NCI-H510A treated with DMSO at 0.1 percent for 48 hours (cell line): ENCODE measurements around the gene PPIE.

Source experiments
- DNase-seq: peaks from one replicate; lab custom pipeline; 2025; lab: John Stamatoyannopoulos, UW

Gene PPIE

DNA sequence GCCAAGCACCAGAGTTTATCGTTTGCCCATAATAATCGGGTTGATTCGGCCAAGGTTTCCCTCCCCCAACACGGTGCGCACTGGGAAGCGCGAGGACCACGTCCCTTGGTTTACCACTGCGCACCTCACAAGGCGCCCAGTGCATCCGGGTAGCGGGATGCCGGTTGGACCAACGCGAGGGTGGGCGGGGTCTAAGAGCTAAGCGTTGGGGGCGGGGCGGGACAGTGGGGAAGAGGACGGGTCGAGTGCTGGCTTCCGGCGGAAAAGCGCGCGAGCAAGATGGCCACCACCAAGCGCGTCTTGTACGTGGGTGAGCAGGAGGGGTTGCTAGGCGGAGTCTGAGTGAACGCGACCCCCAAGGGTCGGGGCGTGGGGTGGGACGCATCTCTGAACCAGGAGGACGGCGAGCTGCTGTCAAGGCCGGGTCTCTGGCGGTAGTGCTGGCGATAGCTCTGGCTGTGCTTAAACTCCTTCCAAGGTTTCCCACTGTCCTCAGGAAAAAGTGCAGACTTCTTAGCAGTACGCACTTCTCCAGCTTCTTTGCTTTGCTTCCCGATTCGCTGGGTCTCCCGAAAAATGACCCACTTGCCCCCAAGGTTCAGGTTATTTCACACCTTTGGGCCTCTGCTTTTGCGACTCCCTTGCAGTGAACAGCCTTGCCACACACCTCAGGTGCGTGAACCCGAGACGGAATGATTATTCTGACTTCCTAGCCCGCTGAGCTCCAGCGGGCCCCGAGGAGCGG lies at the start of gene PPIE:
PPIE (plus strand) TSS at position 261 of the 745 bp plus-strand sequence; CDS start at position 280, 19 bp downstream.
- peak; percentile 100 for DNase-seq

DNA sequence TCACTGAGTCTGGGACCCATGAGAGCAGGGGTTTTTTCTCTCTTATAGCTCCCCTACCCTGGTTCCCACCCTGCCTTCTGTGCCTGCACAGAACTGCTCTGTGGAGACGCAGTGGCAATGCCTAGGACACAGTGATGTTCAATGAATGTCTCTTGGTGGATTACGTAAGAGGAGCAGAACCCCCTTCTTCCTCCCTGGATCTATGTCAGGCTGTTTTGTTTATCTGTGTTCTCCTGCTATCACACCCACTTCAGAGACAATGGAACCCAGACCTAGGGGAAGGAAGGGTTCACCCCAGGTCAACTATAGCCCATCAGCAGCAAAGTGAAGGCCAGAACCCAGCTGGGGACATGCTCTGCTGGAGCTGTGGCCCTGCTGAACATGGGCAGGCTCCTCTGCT lies 49.5 kb upstream of the PPIE start:
- no peak for DNase-seq

DNA sequence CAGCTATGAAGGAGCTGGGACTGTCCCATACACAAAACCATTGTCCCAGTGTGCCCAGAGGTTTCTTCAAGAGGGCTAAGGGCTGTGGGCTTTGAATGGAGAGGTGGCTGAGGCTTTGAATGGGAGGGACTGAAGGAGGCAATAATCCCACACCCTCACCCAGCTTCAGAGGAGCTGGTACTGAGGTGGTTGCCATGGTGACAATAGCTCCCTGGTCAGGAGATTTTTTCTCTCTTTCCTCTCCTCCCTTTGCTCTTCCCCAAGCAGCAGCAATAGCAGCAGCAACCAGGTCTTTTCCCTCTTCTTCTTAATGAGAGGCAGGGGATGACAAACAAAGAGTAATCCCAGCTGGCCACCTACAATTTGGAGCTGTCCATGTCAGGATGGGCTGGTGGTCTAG lies 49.0 kb upstream of the PPIE start:
- DNase-seq: peak; percentile 100

DNA sequence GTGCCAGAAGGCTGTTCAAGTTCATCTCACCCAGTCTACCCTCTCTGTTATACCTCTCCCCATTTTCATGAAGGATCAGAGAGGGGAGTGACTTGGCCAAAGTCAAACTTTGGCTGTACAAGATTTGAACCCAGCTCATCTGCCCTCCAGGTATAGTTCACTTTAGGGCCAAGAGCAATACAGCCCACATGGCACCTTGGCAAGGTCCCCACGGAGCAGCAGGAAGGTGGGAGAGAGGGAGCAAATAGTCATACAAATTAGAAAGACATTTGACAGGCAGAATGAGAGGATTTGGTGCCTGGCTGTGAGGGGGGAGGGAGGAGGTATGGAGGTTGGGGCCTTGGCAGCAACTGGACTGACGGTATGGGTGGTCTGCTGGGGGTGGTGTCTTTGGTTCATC lies 48.5 kb upstream of the PPIE start:
- no peak for DNase-seq

DNA sequence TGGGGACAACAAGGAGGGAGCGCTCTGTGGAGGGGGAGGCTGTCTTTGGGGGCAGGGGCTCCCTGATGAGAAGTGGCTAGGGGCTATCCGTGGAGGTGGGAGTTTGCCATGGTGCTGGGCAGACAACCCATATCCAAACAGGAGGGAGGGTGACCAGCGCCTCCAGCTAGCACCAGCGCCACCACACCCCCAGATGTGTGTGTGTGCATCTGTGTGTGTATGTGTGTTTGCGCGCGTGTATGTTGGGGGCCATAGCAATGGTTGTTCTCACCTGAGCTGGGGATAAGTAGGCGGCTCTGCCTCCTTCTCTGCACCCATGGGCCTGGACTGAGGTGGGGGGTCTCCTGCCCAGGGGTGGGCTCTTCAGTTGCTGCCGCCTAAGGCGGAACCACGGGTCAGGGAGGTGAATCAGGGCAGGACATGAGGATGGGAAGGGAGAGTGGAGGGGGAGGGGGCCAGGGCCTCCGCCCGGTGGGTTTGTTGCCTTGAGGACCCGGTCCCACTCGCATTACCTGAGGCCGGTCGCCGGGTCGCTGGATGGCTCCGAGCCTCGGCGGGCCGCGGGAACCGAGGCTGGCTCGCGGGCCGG lies 47.8 kb upstream of the PPIE start:
- no peak for DNase-seq

DNA sequence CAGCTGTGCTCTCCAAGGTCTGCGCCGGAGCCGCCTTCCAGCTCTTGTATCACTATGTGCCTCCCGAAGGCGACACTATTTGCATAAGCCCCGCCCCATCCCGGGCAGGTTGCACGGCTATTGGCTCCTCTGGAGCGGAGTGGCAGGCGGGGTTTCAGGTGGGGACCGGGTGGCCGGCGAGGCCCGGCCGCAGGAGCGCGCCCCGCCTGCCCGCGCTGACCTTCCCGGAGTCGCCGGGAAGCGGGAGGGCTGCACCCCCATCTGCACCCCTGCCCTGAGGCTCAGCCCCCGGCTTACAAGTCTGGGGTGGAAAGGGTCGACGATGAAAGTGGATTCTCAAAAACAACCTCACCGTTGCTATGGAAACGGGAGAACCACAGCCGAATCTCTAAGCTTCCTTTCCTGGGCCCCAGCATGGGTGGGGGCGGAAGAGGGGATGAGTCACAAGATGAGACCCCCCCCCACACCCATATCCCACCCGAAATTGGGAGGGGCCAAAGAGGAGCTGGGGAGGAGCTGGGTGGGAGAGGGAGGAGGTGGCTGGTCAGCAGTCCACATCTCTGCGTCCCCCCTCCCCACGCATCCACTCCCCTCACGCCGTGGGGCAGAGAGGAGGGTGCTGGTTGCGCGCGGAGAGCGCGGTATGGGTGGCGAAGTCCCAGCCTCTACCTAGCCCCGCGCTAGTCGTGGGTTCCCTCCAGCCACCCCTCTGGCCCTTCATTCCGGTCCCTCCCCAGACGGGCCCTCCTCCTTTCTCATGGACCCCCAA lies 47.1 kb upstream of the PPIE start, which contains the start of gene HPCAL4:
HPCAL4 (minus strand) TSS at position 51 of the 769 bp plus-strand sequence. CDS start 6,830 bp downstream, outside the sequence.
- DNase-seq: peak; percentile 100

DNA sequence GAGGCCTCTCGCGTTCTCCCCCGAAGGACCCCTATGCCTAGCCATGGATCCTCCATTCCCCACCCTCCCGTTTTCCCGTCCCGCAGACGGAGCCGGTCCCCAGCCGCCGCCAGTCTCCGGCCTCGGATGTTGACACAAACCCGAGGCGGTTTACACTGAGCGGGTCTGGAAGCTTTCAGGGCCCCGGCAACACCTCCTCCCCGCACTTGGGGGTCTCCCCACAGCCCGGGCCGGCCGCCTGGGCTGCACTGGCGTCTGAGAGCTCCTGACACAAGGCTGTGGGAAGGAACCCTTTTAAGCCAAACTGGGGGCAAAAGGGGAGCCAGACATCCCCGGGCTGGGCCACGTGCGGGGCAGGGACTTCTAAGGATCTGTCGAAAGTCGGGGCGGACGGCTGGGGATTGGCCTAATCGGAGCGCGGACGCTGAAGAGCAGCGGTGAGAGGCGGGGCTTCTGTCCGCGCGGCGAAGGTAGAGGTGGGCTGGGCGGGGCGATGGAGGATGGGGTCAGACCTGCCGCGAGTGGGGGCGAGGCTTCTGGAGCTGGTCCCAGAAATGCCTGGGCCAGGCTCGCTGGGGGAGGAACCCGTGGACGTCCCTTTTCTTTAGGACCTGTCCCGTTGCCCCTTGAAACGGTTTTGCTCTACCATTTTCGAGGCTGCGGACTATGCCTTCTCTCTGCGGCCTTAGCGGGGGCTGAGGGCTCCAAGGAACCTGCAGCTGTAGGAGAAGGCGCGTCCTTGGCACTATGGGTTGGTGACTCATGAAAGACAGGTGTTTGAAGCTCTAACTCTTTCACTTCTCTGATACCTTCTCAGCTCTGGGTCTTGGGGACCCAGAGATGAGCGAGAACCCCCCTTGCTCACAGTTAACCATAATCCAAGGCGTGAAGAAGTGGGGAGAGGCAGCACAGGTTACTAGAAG lies 46.3 kb upstream of the PPIE start:
- peak; percentile 100 for DNase-seq

DNA sequence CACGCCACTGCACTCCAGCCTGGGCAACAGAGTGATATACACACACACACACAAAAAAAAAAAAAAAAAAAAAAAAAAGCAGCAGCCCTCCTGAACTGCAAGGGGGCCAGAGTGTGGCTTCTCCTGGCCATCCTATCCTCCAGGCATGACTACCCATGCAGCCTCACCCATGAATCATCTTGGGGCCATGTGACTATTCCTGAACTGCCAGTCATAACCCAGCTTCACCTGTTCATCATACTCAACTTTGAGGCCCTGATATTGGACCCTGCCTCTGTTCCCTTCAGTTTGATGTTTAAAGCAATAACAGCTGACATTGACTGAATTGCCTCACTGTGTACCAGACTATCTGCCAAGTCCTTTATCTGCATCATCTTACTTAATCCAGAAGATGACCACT lies 44.7 kb upstream of the PPIE start:
- DNase-seq: no peak

DNA sequence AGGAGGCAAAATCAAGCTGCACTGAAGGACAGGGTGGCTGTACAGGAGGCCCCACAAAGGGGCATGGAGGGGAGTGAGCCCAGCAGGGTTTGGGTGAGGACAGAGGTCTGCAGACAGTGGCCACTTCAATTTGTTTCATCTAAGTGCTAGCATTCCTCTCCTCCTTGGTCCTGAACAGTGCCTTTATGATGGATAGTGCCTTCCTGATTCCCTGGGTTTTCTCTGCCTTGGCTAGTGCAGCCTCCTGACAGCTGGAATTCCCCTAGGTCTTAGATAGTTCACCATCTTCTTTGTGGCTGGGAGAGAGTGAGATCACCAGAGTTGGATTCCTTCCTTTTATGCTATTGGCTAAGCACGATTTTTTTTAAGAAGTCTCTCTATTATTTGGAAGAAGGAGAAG lies 43.7 kb upstream of the PPIE start:
- DNase-seq: no peak

DNA sequence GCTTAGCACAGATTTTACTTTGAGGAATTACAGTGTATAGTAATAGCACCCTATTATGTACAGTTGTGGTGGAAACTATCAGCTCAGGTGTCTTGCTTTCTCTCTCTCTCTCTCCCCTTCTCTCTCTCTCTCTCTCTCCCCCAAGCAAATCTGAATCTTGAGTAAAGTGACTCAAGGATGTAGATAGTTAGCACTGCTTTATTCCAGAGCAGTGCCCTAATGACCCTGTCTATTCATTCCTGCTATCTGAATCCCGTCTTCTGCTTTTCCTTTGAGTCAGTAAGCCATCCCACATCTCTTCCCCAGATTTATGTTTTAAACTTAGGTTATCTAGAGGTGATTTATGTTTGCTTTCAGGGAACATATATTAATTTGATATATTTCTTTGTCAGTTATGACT lies 42.2 kb upstream of the PPIE start:
- DNase-seq: no peak

DNA sequence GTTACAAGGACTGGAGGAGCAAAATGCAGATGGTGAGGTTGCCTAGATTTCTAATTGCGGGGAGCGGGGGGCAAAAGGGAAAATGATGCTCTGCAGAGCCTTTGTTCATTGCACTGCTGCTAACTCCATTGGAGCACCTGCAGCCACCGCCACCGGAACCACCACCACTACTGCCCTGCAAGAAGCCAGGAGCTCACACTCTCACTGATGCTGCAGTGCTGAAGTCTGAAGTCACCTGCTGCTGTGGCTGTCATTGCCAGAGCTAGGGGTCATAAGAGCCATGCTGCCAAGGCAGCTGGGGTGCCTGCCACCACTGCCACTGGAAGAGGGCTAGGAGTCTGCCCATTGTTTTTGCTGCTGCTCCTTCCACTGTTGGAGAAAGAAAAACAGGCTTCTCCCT lies 40.1 kb upstream of the PPIE start:
- no peak for DNase-seq

DNA sequence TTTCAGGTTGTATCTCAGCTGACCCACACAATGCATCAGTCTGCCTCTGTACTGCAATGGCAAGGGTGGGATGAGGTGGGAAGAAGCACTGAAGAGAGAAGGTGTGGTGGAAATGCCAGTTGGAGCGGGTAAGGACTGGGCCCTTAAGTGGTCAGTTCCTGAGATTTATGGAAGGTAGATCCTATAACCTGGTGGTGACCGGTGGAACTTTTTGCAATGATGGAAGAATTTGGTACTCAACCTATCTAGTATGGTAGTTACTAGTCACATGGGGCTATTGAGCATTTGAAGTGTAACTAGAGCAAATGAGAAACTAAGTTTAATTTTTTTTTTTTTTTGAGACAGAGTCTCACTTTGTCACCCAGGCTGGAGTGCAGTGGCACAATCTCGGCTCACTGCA lies 39.3 kb upstream of the PPIE start:
- DNase-seq: no peak

DNA sequence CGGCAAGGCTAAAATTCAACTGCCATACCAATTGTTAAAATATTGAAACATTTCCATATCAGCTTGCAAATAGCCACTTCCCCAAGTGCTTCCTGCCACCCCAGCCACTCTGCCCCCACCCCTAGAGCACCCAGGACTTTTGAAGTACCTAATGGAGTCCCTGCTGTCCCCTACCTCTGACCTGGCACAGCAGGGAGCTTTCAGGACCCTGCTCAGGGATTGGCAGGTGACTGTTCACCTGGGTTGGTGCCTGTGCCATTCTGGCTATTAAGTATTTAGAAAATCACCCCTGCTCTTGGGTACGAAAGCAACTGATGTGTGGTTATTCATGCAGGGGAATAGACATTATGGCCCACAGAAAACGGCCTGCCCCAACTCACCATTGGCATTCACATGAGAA lies 38.3 kb upstream of the PPIE start:
- DNase-seq: no peak

DNA sequence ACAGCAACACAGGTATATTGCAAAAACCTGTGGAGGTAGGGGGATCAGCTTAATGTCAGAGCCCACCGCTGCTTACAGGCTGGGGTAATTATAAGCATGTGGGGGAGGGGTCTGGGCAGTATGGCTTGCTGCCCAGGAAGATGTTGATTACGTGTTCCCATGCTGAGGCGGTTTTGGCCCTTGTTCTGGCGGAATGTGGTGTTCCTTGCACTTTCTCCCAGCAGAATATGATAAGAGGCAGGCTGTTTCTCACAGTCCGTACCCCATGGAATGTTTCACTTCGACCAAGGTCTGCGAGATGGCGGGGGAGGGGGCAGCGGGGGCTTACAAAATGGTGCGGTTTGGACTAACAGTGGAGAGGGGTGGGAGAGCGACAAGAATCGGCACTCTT lies 37.6 kb upstream of the PPIE start:
- DNase-seq: peak; percentile 100

DNA sequence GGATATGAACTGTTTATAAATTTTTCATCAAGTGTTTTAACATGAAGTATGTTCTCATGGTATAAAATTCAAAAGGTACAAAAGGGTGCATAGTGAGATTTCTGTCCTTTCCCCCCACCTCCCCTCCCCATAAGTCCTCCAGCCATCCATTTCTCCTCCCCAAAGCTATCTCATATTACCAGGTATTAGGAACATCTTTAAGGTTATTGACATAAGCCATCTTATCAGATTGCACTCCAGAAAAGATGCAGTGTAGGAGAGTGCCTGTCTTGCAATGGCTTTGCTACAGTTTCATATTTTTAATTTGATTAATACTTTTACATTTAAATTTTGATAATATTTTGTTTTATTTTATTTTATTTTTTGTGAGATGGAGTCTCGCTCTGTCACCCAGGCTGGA lies 33.9 kb upstream of the PPIE start:
- DNase-seq: no peak

DNA sequence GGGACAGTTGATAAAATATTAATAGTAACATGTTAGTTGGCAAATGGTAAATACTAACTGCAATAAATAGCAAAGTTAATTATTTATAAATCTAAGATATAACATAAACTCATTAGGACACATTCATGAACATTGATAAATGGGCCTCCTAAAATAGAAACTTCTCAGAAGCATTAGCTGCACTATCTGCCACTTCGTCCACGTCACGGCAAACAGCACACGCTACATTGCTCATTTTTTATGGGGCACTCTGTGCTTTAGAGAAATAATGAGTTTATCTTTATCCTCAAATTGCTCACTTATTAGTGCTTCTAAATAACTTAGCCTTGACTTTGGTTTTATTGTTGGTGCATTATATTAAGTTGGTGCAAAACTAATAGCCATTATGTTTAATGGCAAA lies 31.2 kb upstream of the PPIE start:
- DNase-seq: no peak

DNA sequence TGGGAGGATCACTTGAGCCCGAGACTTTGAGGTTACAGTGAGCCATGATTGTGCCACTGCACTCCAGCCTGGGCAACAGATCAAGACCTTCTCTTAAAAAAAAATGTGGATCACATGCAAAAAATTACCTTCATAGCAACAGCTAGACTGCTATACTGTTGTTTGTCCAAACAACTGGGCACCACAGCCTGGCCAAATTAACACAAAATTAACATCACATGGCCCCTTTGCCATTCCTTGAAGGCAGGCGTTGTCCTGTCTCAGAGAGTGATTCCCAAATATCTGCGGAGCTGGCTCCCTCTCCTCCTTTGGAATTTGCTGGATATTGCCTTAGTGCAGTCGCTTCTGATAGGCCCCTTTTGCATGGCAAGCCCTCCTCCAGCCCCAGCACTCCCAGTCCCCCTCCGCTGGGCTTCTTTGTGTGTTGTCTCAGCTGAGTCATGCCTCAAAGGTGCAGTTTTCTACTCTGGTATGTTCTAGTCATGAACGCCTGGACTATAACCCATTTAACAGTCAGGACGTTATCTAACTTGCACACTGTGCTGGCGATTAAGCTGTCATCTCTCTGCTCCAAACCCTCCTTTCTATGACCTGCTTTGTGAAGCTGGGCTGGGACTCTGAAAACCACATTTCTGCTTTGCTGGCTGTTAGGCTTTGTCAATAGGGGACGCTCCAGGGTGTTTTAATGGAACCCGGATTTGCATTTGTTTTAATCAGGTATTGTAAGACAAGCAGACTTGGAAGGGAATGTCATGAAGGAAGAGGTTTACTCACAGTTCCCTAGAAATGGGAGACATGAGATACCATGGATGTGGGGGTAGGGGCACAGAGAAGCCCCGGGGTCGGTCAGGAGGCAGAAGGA lies 27.3 kb upstream of the PPIE start:
- no peak for DNase-seq

DNA sequence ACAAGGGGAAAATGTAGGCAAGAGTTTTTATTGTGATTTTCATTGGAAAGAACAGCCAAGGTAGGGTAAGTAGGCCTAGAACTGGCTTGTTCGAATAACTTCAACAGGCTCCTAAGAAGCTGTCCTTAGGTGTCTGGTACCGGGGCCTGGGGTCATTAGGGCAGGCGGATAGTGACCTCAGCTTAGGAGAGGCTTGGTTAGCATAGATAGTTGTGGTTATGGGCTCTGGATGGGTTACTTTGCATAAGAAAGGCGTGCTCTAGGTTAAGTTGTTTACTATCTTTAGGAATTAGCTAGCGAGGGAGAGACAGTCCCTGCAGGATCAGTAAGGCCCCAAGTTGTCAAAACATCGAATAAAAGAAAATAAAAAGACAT lies 26.7 kb upstream of the PPIE start:
- no peak for DNase-seq

DNA sequence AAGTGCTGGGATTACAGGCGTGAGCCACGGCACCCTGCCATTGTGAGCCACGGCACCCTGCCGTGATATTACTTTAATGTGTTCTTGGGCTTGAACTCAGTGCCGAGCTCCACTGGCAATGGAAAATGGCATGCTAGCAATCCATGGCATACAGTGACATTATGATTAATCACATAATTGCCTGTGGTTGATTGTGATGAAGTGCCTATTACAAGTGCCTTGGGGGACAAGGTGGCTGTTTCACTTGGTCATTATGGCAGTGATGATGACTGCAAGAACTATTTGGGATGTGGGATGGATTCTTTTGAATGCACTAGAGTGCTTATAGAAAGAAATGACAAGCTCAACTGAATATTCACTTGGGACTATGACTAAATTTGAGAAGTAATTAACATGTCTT lies 25.1 kb upstream of the PPIE start:
- DNase-seq: no peak

DNA sequence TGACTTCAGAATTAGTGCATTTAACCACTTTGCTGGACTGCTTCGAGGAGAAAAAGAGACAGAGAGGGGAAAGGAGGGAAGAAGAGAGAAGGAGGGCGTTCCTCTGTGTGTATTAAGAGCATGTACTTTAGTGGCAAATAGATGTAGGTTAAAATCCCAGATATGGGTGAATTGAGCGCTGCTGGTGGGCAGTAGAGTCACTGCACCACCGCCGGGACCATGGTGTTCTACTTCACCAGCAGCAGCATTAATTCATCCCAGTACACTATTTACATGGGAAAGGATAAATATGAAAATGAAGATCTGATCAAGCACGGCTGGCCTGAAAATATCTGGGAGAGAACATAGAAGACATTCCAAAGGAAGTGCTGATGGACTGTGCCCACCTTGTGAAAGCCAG lies 20.9 kb upstream of the PPIE start:
- DNase-seq: no peak
